GM18873 (cell line): Measurements from ENCODE around the gene SERPINI2.
"Not testable (repeated sequence)": the region's sequence is repeated elsewhere in the genome, so short reads cannot be mapped to it uniquely, and the experiment has no call there.

Experiments used
- ATAC-seq: cut with Tn5 transposase; IDR thresholded peaks from one replicate; pipeline ENCODE4 v1.9.1; 2021; ENCODE audit warnings: mild to moderate bottlenecking, moderate library complexity, moderate number of reproducible peaks; ENCODE audit not compliant: unreplicated experiment, low FRiP score

Gene SERPINI2

DNA sequence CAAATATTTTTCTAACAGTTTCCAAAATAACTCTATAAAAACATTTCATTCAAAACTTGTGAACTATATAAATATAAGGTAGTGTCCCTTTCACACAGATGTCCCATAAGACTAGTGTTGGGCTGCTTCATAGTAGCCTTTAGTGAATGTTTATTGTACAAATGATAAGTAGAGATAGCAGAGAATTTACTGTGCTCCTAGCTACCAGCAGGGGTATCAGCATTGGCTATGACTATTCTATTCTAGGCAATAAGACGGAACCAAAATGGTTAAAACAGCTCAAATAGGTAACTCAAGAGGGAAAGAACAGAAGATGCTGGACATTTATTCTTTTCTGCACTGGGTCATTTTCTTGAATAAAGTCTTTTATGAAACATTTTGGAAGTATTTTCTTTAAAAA, 22.6 kb downstream of the SERPINI2 start:
- no peak for ATAC-seq

DNA sequence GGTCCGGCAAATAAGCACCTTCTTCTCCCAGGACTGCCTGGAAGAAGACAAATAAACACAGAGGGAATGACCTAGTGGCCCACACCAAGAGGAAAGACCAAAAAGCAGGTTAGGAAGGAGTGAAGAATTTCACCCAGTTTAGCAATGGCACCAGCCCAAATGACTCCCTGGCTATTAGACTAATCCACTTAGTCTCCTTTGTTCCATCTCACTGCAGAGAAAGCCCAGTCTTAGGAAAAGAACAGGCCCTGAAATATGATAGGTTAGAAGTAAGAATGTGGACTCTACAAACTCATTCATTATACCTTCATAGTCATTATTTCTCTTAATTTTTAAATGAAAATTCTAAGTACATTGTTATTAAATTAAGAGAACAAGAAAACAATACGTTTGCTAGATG, 23.2 kb downstream of the SERPINI2 start:
- no peak for ATAC-seq

DNA sequence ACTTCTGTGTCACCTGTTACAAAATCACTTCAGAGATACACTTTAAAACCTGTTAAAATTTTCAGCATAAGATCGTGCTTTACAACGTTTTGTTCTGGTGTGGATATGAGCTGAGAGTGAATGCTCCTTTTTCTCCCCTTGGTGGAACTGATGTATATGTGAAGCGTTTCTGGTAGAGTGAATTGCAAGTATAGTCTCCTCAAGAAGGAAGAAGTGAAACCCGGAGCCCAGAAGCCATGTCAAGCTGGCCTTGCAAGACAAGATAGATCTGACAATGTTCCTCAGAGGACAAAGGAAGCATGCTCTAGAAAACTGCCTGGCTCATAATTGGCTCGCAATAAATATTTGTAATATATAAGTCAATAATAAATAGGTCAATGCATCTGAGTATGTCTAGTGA, 23.6 kb downstream of the SERPINI2 start:
- ATAC-seq, result no peak

DNA sequence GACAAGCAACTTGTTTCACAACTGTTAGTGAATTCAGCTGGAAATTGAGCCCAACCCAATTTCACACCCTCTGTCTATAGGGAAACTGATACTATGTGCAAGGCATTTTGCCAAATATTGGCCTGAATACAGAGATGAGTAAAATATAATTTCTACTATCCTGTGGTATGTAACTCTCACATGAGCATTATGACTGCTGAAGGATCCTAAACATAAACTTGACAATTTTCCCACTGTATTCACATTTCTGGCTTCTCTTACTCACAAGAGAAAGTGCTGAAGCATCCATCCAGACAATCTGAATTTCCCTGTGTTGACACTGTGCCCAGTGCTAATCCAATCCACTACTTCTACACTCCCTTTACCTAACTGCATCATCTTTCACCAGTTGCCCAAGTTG, 28.4 kb downstream of the SERPINI2 start:
- no peak for ATAC-seq

DNA sequence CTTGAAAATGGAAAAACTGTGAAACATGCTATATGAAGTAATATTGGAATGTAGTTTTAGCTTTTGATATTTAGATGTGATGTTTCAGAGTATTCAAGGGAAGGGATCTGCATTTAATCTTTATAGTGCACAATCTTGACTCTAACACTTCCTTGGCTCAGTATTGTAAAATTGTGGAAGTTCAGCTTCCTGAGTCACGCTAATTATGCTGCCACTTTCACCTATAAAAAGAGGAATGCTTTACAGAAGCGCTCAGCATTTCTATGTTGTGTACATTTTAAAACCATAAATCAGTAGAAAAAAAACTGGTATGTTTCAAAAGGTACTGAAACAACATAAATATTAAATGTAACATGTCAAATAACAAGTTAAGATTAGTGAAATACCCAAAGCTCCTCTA, 32.6 kb downstream of the SERPINI2 start:
- no peak for ATAC-seq

DNA sequence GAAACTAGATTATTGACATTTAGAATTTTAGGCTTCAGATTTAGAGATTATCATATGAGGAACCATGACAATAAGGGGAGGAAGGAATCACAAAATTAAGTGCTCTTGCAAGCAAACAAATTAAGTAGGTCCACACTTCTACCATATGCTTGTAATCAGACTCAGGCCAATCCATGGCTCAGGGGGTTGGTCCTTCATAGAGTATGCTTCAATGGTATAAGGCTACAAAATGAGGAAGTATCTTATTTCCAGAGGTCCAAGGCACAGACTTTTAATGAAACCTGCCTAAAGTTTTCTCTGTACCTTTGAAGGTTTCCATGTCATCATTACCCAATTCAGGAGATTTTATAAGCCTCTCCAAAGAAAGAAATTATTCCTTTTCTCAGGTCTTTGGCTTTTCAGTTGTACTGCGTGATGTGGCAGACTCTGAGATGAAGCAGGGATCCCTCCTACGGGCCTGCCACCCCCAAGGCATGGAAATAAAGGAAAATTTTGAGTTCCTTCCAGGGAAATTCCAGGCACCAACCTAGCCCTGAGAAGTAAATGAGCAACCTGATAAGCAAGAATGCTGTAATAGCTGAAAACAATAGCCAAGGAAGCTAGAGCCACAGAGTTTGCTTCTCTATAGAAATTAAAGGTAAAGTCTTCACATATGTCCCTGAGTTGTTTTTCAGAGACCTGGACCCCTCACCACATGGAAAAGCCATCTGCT, 36.3 kb downstream of the SERPINI2 start:
- no peak for ATAC-seq

DNA sequence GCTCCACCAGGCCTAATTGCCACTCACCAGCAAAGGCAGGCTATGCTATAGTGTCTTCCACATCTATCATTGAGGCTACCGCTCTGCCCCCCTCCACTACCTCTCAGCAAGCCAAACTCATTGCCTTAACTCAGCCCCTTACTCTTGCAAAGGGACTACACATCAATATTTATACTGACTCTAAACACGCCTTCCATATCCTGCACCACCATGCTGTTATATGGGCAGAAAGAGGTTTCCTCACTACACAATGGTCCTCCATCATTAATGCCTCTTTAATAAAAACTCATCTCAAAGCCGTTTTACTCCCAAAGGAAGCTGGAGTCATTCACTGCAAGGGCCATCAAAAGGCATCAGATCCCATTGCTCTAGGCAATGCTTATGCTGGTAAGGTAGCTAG, 46.9 kb downstream of the SERPINI2 start:
- not testable (repeated sequence) for ATAC-seq

DNA sequence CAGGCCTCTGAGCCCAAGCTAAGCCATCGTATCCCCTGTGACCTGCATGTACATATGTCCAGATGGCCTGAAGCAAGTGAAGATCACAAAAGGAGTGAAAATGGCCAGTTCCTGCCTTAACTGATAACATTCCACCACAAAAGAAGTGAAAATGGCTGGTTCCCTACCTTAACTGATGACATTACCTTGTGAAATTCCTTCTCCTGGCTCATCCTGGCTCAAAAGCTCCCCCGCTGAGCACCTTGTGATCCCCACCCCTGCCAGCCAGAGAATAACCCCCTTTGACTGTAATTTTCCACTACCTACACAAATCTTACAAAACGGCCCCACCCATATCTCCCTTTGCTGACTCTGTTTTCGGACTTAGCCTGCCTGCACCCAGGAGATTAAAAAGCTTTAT, 51.4 kb downstream of the SERPINI2 start:
- not testable (repeated sequence) for ATAC-seq

DNA sequence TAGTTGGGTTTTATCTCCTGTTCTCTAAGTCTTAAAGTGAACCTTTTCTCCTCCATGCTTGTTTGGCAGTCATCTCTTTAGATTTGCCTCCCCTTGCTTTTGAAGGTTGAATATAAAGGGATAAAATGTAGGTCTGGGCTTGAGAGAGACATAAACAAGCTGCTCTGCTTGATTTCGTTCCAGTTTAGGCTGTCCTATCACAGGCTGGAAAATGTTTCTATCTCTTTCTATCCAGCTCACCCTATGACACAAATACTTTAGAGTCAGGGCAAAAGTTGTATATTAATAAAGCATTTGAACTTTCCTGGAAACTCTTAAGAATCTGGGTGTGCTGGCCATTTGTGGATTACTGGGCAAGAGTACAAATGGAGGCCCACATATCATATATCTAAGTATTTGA, 64.2 kb downstream of the SERPINI2 start:
- no peak for ATAC-seq

DNA sequence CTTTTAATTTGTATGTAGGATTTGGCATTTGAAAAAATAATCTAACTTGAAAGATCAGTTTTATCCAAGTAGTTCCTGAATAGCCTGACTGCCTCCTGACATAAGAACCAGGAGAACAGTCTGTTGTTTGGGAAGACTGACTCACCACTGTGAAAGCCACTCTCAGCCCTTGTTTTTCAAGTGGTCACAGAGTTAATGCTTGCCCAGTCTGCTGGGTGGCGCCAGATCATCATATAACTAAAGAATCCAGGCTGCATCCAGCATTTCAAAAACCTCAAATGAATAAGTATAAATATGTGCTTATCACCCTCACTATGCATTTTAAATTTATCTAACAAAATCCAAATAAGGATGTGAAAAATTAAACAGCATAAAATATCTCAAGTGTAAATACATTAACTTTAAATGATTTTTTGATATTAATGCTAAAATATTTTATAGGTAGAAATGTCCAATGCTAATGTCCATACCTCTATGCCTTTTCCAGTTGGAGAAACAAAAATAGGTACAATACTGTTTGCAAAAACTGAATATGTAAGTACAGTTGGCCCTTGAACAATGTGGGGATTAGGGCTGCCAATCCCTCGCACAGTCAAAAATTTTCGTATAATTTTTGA, 66.9 kb downstream of the SERPINI2 start:
- no peak for ATAC-seq

DNA sequence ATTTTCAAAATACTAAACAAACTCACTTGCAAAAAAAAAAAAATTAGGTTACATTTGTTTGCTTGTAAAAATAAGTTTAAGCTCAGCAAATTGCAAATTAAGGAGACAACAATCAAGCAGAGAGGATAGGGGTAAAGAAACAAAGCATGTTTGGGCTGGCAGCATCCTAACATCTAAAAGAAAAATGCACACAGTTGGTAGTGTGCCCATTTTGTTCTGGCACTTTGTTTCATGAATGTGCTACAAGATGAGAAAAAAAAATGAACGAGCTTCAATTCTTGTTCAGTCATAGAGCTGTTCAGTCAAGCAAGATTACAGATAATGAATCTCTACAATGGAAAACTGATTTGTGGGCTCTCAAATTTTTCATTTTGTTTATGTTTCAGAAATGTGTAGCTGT, 76.0 kb downstream of the SERPINI2 start:
- no peak for ATAC-seq

DNA sequence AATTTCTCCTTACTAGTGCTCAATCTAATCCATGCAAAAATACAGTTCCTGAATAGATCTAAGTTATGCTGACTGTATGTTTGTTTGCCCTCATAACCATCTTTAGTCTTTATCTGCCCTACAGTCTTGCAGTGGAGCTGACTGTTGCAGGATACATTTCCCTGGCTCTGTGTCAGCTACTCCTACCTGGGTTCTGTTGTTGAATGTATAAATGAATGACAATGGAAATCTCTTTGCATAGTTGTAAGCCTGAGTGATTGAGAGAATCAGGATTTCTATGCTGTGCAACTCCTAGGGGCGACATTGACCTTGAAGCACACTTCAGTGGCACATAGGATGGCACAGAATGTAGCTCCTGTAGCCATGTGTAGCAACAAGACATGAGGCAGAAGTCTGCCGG, 77.8 kb downstream of the SERPINI2 start:
- no peak for ATAC-seq

DNA sequence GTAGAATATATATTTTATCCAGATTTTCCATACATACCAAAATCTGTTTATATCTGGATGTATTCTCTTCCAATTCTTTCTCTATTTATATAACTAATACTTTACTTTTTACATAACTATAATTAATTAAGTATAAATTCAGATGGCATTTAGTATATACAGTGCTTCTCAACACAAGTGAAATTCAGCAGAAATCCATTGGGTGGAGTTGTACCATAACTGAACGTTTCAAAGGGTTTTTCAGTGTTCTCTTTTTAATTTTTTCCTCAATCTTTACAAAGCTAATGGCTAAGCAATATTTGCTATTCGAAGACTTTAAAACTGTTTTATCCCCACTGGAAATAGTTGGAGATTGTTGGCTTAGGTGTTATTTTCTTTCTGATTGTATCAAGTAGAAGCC, 79.8 kb downstream of the SERPINI2 start:
- ATAC-seq, result no peak
